GM18868 (cell line): Measurements from ENCODE around the gene CCDC106.

ENCODE experiments used
- ATAC-seq: cut with Tn5 transposase; IDR thresholded peaks from one replicate; pipeline ENCODE4 v1.9.1; 2021; ENCODE audit warnings: mild to moderate bottlenecking, moderate library complexity; ENCODE audit not compliant: unreplicated experiment

CCDC106 gene

DNA sequence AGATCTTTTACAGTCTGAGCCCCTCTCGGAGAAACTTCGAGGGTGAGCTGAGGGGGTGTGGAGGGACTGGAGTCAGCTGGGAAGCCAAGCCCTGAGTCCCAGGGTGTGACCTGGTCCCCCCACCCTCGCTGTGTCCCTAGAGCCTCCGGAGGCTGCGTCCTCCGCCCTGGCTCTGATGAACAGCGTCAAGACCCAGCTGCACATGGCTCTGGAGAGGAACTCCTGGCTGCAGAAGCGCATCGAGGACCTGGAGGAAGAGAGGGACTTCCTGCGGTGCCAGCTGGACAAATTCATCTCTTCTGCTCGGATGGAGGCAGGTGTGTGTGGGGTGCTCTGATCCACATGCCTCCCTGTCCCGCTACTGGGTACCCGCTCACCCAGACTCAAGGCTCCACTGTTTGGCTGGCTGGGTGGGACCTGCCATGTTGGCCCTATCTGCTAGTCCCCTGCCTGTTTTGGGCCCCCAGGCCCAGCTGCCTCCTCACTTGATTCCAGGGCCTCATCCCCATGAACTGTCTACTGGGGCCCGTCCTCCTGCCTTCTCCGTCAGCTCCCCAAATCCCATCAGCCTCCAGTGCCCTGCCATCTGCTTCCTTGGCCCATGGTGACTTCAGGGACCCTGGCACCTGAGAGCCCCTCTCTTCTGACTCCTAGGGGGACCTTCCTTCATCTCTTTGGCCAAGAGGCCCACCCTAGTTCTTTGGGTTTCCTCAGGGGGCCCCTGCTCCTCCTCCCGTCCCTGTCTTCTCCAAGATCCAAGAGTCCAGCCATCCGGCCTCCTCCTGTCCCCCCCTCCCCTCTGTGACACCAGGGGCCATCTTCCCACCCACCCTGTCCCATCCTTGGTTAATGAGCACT is 1.5 kb downstream of the CCDC106 start:
- no peak for ATAC-seq

DNA sequence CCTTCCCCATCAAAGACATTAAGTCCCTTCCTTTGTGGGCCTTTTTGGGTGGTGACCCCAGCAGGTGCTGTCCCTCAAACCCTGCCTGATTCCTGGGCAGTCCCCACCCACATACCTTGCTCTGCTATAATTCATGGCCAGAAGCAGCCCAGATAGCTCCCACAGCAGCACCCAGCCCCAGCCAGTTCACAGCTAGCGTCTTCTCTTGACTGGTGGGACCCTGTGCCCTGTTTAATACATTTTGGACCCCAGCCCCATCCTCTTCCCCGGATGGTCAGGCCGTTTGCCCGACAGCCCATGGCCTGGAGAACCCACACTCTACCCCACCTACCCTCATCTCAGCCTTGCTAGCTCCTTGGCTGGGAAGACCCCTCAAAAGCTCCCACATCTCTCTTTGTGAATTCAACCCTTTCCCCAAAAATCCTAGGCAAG is 2.1 kb downstream of the CCDC106 start:
- ATAC-seq, result no peak

DNA sequence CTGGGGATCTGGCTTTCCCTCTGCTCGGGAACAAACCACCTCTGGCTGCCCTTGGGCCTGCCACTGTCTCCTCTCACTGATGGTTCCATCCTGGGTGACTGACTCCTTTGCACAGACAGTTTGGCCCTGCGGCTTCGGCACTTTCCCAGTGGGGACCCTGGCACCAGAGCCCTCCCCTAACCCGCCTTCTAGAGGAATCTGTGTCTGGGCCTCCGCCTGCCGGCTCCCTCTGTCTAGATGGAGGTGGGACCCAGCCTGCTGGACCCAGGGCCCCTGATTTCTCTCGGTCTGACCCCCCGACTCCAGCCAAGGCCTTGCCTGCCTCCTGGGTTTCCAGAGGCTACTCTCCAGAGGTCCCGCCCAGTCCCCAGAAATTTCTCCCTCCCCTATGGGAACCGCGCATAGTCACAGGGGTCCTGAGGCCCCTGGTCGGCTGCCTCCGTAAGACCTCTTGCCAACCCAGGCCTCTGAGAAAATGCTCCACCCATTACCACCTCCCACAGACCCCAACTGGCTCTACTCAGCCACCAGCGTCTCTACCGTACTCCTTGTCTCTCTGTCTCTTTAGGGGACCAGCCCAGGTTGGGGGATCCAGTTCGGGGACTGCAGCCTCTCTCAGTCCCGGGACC is 2.7 kb downstream of the CCDC106 start:
- ATAC-seq, result no peak

DNA sequence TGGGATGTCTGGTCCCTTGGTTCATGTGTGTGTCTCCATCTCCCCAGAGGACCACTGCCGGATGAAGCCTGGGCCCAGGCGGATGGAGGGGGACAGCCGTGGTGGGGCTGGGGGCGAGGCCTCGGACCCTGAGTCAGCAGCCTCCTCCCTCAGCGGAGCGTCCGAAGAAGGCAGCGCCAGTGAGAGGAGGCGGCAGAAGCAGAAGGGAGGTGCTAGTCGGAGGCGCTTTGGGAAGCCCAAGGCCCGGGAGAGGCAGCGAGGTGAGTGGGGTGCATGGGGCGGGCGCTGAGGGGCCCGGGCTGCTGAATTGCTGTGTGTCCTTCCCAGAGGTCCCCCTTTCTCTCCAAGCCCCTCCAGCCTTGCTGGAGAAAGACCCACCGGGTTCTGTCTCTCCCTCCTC is 3.2 kb downstream of the CCDC106 start:
- ATAC-seq, result no peak

DNA sequence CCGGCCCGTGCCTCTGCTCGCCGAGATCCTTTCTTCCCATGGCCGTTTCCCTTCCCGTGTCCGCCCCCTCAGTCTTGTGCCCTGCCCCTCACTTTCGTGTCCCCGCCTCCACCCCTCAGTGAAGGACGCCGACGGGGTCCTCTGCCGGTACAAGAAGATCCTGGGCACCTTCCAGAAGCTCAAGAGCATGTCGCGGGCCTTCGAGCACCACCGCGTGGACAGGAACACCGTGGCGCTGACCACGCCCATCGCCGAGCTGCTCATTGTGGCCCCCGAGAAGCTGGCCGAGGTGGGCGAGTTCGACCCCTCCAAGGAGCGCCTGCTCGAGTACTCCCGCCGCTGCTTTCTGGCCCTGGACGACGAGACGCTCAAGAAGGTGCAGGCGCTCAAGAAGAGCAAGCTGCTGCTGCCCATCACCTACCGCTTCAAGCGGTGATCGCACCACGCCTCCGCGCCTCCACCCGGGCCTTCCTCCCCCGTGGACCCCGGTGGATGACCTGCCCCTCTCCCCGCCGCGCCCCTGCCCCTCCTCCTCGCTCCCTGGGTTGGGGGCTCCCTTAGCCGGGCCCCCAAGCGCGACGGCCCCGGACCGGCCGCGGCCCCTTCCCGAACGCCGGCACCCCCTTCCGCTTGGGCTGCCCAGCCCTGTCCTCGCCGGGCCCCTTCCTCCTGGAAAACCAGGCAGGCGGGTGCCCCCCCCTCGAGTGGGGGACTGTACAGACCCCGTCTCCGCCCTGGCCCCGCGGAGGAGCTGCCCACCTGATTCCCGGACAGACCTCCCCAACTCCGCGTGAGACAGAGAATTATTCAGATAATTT is 4.5 kb downstream of the CCDC106 start:
- no peak for ATAC-seq

DNA sequence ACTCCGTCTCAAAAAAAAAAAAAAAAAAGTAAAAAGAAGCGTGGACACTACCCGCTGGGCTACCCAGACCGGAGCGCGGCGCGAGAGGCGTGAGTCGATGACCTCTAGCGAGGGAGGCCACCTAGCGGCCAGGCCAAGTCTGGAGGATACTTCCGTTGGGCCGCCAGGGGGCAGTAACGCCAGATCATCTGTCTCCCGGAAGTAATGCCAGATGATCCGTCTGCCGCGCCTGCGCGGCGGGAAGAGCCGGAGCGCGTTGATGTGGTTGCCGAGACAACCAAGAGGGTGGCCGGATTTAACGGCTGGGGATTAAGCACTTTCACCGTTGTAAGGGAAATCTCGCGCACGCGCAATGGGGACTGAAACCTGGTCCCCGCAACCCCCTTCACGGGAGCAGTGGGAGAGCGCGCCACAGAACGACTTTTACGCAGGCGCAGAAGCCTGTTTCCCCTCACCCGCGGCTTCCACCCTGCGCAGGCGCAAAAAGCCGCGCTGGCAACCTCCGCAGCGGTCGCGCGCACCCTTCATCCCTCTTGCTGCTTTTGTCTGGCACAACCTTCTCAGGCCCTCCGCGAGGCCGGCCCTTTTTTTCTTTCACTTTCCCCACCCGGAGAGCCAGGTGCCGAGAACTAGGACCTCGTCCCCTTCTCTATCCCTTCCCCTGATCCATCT is 5.8 kb downstream of the CCDC106 start:
- ATAC-seq, result peak; percentile 42

DNA sequence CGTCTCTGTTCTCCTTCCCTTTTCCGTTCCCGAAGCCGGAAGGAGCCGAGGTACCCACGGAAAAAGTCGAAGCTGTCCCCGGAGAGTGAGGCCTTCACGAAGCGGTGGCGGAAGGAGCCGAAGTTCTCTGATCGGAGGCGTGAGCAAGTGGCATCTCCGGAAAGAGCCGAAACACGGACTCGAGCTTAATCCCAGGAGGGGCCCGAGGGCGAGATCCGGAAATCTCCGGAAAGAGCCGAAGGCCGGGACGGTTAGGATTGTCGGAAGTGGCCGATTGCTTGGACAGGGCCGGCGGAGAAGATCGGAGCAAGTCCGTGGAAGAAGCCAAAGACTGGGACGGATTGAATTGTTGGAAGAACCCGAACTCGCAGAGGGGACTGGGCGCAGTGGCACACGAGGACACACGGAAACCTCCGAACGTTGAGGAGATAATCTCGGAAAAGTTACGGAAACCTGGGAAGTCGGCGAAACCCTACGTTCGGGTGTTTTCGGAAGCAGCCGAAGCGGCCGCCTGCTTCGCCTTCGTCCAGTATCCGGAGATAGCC is 6.4 kb downstream of the CCDC106 start:
- ATAC-seq, result peak; percentile 50

DNA sequence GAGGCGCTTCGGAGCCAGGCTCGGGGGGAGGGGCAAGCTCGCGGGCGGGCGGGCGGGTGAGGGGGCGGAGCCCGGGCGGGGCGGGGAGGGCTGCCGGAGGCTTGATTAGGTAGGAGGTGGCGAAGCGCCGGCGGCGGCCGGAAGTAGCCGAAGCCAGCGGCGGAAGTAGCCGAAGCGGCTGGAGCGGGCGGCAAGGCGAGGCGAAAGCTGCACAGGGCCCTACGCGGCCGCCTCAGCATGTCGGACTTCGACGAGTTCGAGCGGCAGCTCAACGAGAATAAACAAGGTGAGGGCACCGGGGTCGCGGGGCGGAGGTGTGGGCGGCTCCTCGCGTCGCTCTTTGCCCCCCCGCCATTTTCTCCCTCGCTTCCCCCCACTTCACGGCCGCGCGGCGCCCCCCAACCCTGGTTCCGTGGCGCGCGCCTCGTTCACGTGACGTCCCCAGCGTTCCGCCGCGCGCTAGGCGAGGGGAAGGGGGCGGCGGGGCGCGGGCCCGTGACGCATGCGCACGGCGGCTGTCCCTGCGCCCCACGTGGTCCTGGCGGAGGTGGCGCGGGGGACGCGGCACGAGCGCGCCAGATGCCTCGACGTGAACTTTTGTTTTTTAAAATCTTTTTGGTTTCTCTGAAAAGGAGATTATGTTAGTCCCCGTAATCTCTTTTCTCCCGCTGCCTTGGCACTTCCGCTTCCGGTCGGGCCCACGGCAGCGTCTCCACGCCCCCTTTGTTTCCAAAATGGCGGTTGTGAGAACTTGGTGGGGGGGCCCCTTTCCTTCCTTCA is 7.0 kb downstream of the CCDC106 start, which contains the start of gene U2AF2:
U2AF2 (plus strand) TSS at position 168 of the 780 bp plus-strand sequence; CDS start at position 238, 70 bp downstream.
- ATAC-seq, result peak; percentile 36

DNA sequence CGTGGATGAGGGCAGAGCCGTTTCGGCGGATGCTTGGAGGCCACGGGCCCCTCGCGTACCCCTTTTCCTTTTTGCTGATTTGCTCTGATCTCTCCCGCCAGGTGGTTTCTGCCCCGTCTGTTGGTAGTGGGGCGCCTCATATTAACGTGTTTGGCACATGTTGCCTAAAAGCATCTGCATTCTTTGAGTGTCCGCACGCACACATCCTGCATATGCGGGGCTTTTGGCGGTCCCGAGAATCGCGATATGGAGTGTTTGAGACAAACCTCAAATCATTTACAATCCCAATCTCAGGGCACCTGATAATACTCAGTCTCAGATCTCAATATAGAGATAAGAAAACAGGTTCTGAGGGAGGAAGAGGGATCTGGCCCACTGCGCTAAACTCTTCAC is 7.6 kb downstream of the CCDC106 start:
- ATAC-seq, result no peak

DNA sequence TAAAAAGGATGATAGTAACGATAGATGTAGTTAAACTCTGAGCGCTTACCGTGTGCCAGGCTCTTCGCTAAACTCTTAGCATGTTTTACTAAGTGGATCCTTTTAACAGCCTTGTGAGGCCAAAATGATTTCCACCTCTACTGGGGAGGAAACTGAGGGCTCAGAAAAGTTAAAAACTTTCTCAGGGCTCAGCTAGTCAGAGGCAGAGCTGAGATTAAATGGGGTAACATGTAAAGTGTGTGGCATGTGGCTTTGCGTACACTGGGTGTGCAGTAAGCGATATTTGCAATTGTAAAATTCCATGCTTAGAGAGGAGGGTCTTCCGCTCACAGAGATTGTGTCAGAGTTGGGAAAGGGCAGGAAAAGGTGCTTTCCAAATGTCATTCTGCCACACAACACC is 8.5 kb downstream of the CCDC106 start:
- no peak for ATAC-seq

DNA sequence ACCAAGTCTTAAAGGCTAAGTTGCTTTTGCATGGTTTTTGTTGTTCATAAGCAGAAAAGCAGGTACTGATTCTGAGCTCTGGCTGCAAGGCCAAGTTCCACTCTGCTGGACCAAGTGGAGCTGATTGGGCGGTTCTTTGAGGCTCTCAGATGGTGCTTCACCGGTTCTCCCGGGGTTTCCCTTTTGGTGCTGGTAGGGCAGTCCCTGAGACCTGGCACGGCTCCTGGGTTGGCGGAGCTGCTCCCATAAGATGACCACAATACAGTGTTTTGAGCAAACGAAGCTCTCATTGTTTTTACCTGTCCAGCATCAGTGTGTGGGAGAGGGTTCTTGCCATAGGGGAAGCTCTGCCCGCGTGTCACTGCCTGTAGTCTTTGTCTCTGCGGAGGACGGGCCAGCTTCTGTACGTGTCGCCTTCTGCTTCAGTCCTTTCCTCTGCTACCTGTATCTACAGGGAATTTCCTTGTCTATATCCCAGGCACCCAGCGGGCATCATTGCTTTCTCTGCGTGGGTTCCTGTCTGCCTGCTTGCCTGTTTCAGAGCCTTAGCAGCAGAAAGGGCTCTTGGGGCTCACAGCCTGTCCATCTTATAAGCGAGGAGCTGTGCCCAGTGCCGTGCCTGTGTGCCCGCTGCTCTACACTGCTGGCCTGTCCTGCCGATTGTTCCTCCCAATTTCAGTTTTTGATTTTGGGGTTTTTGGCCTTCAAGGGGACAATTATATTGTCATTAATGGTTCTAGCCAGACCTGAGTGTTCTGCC is 9.2 kb downstream of the CCDC106 start:
- ATAC-seq, result no peak

DNA sequence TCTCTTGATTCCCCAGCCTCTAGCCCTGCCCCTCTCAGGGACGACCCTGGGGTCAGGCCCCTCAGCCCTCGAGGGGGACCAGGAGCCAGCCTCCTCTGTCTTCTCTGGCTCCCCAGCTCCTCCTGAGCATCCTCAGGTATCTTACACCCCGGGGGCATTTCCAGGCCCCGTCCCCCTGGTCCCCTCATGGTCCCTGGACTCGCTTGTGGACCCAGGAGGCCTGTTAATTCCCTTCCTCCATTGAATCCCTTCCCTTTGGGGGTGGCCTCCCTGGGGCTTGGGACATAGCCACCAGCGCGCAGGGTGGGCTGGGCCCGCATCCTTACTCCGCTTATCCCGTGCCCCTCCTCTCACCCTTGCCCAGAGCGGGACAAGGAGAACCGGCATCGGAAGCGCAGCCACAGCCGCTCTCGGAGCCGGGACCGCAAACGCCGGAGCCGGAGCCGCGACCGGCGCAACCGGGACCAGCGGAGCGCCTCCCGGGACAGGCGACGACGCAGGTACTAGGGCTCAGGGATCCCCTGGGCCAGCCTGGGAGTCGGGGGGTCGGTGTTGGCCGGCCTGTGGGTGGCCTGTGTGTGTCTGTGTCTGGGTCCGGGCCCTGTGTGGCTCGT is 10.9 kb downstream of the CCDC106 start:
- no peak for ATAC-seq

DNA sequence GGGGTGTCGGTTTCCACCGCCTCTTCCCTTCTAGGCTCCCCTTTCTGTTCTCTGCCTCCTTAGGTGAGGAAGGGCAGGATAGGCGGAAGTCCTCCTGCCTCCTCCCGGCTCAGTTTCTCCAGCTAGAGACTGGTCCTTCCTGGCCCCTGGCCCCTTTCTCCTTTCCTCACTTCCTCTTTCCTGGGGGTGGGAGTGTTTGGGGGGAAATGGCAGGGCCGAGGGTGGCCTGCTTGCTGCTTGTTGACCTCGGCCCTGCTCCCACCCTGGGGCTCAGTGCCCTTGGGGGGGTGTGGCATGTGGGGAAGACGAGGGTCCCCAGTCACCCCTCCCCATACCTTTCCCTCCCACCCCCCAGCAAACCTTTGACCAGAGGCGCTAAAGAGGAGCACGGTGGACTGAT is 11.8 kb downstream of the CCDC106 start:
- no peak for ATAC-seq

DNA sequence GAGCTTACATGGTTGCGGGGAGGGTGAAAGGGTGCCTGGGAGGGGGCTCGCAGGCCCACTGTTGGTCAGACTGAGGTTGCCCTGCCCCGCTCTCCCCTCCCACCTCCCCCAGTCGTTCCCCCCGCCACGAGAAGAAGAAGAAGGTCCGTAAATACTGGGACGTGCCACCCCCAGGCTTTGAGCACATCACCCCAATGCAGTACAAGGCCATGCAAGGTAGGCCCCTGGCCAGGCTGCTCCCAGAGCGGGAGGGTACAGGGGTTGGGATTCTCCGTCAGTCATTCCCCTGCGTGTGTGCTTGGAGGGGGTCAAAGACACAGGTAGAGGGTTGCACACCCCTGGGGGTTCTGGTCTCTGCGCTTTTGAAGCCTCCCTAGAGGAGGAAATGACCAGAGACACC is 12.4 kb downstream of the CCDC106 start:
- no peak for ATAC-seq

DNA sequence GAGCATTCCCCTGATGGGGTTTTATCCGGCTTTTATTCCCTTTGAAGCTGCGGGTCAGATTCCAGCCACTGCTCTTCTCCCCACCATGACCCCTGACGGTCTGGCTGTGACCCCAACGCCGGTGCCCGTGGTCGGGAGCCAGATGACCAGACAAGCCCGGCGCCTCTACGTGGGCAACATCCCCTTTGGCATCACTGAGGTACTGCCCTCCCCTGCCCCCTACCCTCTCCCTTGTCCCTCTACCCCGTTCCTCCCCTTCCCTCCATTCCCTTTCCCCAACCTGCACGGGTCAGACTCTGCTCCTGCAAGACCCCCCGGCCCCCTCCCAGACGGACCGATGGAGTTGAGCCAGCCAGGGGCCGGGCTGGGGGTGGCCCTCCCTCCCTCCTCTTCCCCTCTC is 13.0 kb downstream of the CCDC106 start:
- no peak for ATAC-seq

DNA sequence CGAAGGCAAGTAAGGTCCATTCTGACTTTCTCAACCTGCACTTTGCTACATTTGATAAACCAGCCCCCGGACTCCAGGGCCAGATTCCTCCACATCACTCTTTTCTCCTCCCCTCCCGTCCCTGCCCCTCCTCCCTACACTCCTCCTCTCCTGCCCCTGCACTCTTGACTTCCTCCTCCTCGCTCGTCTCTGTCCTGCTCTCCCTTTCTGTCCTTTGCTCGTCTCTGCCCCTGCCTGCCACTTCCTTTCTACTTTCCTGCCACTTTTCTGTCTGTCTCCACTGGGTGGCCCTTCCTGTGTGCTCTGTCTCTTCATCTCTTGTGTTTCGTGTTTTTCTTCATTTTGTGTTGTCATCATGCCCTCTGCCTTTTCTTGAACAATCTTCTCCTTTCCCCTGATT is 13.8 kb downstream of the CCDC106 start:
- ATAC-seq, result no peak

DNA sequence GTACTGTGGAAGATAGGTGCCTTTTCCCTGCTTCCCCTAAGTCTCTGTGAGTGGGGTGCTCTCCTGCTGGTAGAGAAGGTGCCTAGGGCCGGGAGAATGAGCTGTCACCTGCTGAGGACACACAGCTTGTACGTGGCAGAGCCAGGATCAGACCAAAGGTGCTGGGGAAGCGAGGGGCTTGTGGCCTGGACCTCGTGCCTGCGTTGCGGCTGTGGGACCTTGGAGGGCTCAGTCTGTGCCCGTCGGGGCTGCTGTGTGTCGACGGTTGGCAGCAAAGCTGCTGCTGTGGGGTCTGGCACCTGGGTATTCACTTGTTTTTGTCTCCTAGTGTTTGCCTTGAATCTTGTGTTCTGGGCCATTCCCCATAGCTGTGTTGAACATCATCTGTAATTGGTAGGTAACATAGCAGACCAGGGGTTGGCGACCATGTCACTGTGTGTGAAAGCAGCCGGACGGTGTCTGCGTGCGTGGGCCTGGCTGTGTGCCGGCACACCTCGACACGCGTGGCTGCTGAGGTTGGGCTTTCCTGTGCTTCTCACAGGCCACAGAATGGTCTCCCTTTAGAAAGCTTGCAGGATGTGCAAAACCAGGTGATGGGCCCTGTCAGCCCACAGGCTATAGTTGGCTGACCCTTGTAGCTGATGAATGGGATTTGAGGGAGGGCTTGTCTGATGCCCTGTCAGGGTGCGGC is 16.0 kb downstream of the CCDC106 start:
- ATAC-seq, result no peak

DNA sequence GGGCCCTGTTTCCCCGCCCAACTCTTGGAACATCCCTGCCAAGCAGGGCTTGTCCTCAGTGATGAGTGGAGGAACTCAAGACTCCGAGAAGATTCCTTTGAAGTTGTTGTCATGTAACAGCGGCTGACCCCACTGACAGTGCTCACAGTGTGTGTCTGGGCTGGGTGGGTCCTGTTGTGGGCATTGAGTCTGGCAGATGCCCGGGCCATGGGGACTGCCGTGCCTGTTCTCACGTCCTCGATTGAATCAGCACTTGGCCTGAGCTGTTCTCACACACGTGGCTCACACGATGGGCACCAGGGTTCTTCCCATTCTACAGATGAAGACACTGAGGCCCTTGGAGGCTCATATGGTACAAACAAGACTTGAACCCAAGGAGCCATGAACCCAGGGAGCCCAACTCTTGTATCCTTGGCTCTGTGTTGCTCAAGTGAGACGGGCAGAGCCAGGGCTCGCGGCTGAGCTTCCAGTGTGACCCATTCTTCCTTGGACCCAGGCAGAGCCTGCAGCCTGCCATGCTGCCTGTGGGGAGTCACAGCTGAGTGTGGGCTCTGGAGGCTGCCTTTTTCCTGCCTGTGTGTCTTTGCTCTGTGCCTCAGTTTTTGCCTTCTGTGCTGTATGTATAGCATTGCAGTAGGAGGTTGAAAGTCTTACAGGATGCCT is 18.5 kb downstream of the CCDC106 start:
- no peak for ATAC-seq
